Brain microvascular endothelial cell (primary cell): ENCODE data around the gene CFAP54.

Experiments
- DNase-seq: peaks from one replicate; pipeline ENCODE4 v3.0.0-alpha.2; 2020
- H3K27ac ChIP-seq: fragments of 250-450 bp; sonication (Bioruptor Pico); 2 replicates; pipeline ENCODE4 v1.5.1; 2020; ENCODE audit warnings: mild to moderate bottlenecking, moderate library complexity
- H3K27me3 ChIP-seq: fragments of 250-450 bp; sonication (Bioruptor Pico); replicated peaks from 2 replicates; pipeline ENCODE4 v1.5.1; 2020; ENCODE audit warnings: mild to moderate bottlenecking
- H3K36me3 ChIP-seq: fragments of 250-450 bp; sonication (Bioruptor Pico); replicated peaks from 2 replicates; pipeline ENCODE4 v1.5.1; 2020; ENCODE audit warnings: mild to moderate bottlenecking
- H3K4me3 ChIP-seq: 2 replicates; pipeline ENCODE4 v1.5.1; 2011; ENCODE audit warnings: low read depth, mild to moderate bottlenecking, control low read depth, low read length, moderate library complexity
- in situ Hi-C: cut with HindIII; loops from 2 replicates; pipeline ENCODE4 v1.10.0; 2017; ENCODE audit warnings: low sequenced_read_pairs, low pct_ligation_motif_present
- TF ChIP-seq, protein P1 (sequence below): IDR thresholded peaks from 2 replicates; pipeline ENCODE4 v1.5.1; 2011; ENCODE audit warnings: low read depth, mild to moderate bottlenecking, moderate library complexity, low read length, control low read depth, inconsistent platforms; ENCODE audit errors: missing control alignments

The CFAP54 gene

DNA sequence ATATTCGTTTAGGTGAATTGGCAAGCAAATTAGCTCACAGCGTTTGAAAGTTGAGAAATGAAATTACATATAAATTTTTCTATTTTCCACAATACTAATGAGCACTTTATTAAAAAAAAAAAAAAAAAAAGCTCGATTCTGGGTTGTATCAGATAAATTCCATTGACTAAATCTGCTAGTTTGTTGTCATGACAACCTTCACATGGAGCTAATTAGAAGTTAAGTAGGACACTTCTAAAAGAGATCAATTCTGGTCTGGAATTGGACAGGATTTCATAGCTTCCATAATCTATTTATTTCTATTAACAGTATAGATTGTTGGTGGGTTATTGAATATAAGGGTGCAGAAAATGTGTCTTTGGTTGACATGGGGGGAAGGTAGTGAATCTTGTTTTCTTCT is 332.2 kb downstream of the CFAP54 start:
- in situ Hi-C loops = no loop called here
- H3K27ac ChIP-seq = no peak overlapping the region
- H3K27me3 ChIP-seq = no peaks in the 10 kb centered on the region
- no peak overlapping the region for H3K4me3 ChIP-seq
- no peaks in the 10 kb centered on the region for H3K36me3 ChIP-seq
- TF ChIP-seq, protein P1, sequence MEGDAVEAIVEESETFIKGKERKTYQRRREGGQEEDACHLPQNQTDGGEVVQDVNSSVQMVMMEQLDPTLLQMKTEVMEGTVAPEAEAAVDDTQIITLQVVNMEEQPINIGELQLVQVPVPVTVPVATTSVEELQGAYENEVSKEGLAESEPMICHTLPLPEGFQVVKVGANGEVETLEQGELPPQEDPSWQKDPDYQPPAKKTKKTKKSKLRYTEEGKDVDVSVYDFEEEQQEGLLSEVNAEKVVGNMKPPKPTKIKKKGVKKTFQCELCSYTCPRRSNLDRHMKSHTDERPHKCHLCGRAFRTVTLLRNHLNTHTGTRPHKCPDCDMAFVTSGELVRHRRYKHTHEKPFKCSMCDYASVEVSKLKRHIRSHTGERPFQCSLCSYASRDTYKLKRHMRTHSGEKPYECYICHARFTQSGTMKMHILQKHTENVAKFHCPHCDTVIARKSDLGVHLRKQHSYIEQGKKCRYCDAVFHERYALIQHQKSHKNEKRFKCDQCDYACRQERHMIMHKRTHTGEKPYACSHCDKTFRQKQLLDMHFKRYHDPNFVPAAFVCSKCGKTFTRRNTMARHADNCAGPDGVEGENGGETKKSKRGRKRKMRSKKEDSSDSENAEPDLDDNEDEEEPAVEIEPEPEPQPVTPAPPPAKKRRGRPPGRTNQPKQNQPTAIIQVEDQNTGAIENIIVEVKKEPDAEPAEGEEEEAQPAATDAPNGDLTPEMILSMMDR = no peak
- DNase-seq = no peak

DNA sequence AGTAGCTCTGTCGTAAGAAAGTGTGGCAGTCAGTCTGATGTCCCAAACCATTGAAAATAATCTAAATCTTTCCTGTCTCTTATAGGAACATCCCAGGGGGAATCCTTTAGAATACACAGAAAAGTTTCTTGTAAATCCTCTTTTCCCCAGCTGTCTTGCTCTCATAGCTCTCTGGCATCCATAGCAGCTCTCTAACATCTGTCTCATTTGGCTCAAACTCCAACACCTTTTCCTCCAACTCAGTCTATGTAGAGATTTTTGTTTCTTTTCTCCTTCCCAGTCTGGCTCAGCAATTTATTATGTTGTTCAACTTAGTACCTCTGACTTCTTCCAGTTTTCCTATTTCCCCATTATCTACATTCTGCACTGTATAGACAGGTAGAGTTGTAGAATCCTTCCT is 333.3 kb downstream of the CFAP54 start:
- Histone ChIP-seq H3K36me3 (no peaks in the 10 kb centered on the region), H3K27me3 (no peaks in the 10 kb centered on the region), H3K27ac (no peak overlapping the region), H3K4me3 (no peak overlapping the region)
- in situ Hi-C loops = no loop called here
- DNase-seq = no peak
- TF ChIP-seq, protein P1 = no peak

DNA sequence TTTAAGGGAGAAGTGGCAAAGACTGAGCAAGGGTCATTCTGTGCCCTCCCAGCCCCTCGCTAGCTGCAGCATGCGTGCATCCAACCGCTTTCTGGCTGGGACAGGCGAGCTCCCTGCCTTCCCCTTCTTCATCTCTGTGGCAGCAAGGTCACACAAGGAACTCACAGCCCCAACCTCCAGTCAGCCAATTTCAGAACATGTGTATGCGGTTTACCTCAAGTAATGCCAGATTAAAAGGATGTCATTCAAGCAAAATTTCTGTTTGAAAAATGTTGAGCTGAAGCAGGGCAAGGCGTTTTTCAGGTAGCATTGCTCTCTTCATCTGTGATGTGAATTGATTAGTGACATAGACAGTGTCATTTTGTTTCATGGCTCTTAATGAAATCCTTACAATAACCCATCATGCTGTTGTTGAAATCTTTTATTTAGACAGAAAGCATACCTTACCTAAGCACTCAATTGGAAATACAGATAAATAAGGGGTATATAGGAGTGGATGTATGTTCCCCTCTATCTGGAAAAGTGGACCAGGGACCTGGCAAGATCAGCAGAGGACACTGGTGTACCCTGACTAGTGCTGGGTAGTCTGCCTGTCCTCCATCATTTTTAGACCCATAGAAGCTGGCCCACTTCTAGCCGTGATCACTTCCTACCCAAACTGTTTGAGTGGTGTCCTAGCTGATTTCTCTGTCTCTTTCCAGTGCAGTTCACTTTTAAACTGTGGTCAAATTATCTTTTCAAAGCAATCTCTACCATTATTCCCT is 334.9 kb downstream of the CFAP54 start:
- no peak overlapping the region for H3K4me3 ChIP-seq
- no peak for DNase-seq
- no peaks in the 10 kb centered on the region for H3K36me3 ChIP-seq
- no peak overlapping the region for H3K27ac ChIP-seq
- TF ChIP-seq, protein P1 = no peak
- no peaks in the 10 kb centered on the region for H3K27me3 ChIP-seq
- in situ Hi-C loops = no loop called here

DNA sequence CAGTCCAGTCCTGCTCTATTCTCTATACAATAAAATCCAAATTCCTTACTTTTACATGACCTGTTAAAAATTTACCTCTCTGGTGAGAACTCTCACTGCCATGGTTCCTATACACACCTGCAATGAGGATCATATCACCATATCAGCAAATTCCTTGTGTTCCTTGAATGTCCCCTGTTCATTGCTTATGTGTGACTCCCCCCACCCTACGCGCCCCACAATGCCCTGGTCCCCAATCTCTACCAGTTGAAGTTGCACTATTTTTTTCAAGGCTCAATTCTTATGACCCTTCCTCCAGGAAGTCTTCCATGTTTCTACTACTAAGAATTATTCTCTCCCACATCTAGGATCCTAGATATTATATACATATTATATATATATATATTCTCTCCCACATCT is 335.5 kb downstream of the CFAP54 start:
- no peaks in the 10 kb centered on the region for H3K36me3 ChIP-seq
- no peak for DNase-seq
- in situ Hi-C loops = no loop called here
- H3K27me3 ChIP-seq = no peaks in the 10 kb centered on the region
- H3K4me3 ChIP-seq = no peak overlapping the region
- TF ChIP-seq, protein P1 = no peak
- no peak overlapping the region for H3K27ac ChIP-seq

DNA sequence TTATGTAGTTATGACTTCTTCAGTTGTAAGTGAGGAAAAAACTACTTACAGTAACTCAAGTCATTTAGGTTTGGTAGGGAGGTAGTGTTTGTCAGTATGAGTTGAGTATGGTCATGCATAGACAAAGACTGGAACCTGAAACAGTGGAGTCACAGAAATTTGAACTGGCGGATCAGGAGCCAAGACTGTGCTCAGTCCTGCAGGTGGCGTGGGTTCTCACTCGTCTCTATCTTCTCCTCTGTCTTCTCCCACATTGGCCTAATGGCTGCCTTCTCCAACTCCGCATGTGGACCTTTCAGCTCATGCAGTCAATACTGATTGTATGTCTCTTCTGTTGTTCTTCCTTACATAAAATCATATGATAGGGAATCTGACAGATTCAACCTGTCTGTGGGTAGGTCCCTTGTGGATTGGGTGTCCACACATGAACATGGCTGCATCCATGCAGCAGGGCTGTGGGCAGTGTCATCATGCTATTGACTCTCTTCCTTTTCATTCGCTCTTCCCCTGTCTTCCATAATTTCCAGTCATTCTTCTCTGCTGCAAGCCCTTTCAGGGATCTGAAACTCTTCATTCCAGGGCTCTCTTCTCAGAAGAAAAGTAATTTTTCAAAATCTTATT is 338.9 kb downstream of the CFAP54 start:
- TF ChIP-seq, protein P1 = no peak
- Histone ChIP-seq H3K4me3 (no peak overlapping the region), H3K27ac (no peak overlapping the region), H3K36me3 (no peaks in the 10 kb centered on the region), H3K27me3 (no peaks in the 10 kb centered on the region)
- DNase-seq = no peak
- in situ Hi-C loops = no loop called here
